Neural cell (in vitro differentiated cells): Measurements from ENCODE around the gene PFKM. TPM values are rescaled to one million over a fixed set of nuclear protein-coding genes. Genes with fewer than 3 reads are reported as not detected.

Source experiments
- H2AFZ ChIP-seq: fragments of 200-600, 300-800 bp; sonication (generic), shearing (Covaris generic); 2 replicates; pipeline ENCODE4 v1.6.0; 2014; ENCODE audit warnings: low read depth, mild to moderate bottlenecking, antibody characterized with exemption, low read length, moderate library complexity
- H3F3A ChIP-seq: fragments of 200-600 bp; shearing (Covaris generic); 2 replicates; pipeline ENCODE4 v1.6.1; 2016; ENCODE audit warnings: mild to moderate bottlenecking, moderate library complexity, mixed read lengths, antibody characterized with exemption, low read length; ENCODE audit not compliant: insufficient read depth, poor library complexity, severe bottlenecking
- H3K27ac ChIP-seq: fragments of 200-600, 300-800 bp; sonication (generic), shearing (Covaris generic); 2 replicates; pipeline ENCODE4 v1.5.1; 2014; ENCODE audit warnings: mild to moderate bottlenecking, low read length, moderate library complexity
- H3K27me3 ChIP-seq: fragments of 300-800, 200-600 bp; sonication (generic), shearing (Covaris generic); 2 replicates; pipeline ENCODE4 v1.6.0; 2014; ENCODE audit warnings: mild to moderate bottlenecking, low read depth, low read length, moderate library complexity; ENCODE audit not compliant: insufficient read depth
- H3K36me3 ChIP-seq: fragments of 300-800, 200-600 bp; sonication (generic), shearing (Covaris generic); 2 replicates; pipeline ENCODE4 v1.5.1; 2014; ENCODE audit warnings: mild to moderate bottlenecking, antibody characterized with exemption, low read length, moderate library complexity; ENCODE audit not compliant: insufficient read depth
- H3K4me2 ChIP-seq: fragments of 300-800, 200-600 bp; sonication (generic), shearing (Covaris generic); 2 replicates; pipeline ENCODE4 v1.6.0; 2014; ENCODE audit warnings: mild to moderate bottlenecking, low read length
- H3K4me3 ChIP-seq: fragments of 300-800, 200-600 bp; sonication (generic), shearing (Covaris generic); 2 replicates; pipeline ENCODE4 v1.5.1; 2014; ENCODE audit warnings: mild to moderate bottlenecking, low read length, moderate library complexity
- H3K79me2 ChIP-seq: fragments of 200-600 bp; shearing (Covaris generic); replicated peaks from 2 replicates; pipeline ENCODE4 v1.6.0; 2014; ENCODE audit warnings: mild to moderate bottlenecking, low read length, moderate library complexity; ENCODE audit not compliant: insufficient read depth
- H3K9ac ChIP-seq: fragments of 300-800, 200-600 bp; sonication (generic), shearing (Covaris generic); 2 replicates; pipeline ENCODE4 v1.6.1; 2016; ENCODE audit warnings: mild to moderate bottlenecking, low read length, mixed read lengths
- H3K9me2 ChIP-seq: fragments of 200-600 bp; shearing (Covaris generic); 2 replicates; pipeline ENCODE4 v1.6.1; 2016; ENCODE audit warnings: mild to moderate bottlenecking, low read length, mixed read lengths; ENCODE audit not compliant: insufficient read depth
- H3K9me3 ChIP-seq: fragments of 200-600, 300-800 bp; sonication (generic), shearing (Covaris generic); 2 replicates; pipeline ENCODE4 v1.6.1; 2016; ENCODE audit warnings: mild to moderate bottlenecking, mixed run types, low read length, moderate library complexity, mixed read lengths
- H4K20me1 ChIP-seq: fragments of 200-600 bp; shearing (Covaris generic); 2 replicates; pipeline ENCODE4 v1.6.1; 2016; ENCODE audit warnings: mild to moderate bottlenecking, mixed run types; ENCODE audit not compliant: insufficient read depth
- EP300 ChIP-seq: fragments of 450-650 bp; conservative IDR thresholded peaks from 2 replicates; pipeline ENCODE4 v1.6.1; 2014; ENCODE audit warnings: antibody characterized with exemption, mild to moderate bottlenecking, moderate library complexity; ENCODE audit not compliant: poor library complexity, severe bottlenecking
- EZH2 ChIP-seq: fragments of 200-600, 300-800 bp; shearing (Covaris generic), sonication (generic); IDR thresholded peaks from 2 replicates; pipeline ENCODE4 v1.6.1; 2014; ENCODE audit warnings: antibody characterized with exemption, low read length, borderline replicate concordance, mild to moderate bottlenecking; ENCODE audit not compliant: insufficient read depth, poor library complexity, severe bottlenecking
- MXI1 ChIP-seq: fragments of 450-650 bp; conservative IDR thresholded peaks from 2 replicates; pipeline ENCODE4 v1.6.1; 2014; ENCODE audit warnings: antibody characterized with exemption, mild to moderate bottlenecking; ENCODE audit not compliant: poor library complexity, severe bottlenecking
- POLR2AphosphoS5 ChIP-seq: IDR thresholded peaks from 2 replicates; pipeline ENCODE4 v1.6.1; 2012
- RAD21 ChIP-seq: fragments of 450-650 bp; conservative IDR thresholded peaks from 2 replicates; pipeline ENCODE4 v1.6.1; 2014; ENCODE audit warnings: antibody characterized with exemption, mild to moderate bottlenecking, moderate library complexity
- SMC3 ChIP-seq: fragments of 450-650 bp; conservative IDR thresholded peaks from 2 replicates; pipeline ENCODE4 v1.6.1; 2014; ENCODE audit warnings: antibody characterized with exemption, mild to moderate bottlenecking, moderate library complexity; ENCODE audit not compliant: poor library complexity
- TAF1 ChIP-seq: IDR thresholded peaks from 2 replicates; pipeline ENCODE4 v1.6.1; 2012; ENCODE audit warnings: low read depth
- polyA plus RNA-seq: library from polyadenylated mRNA; depleted of rRNA; stranded (reverse); fragments of >200 nt; gene quantifications from 2 replicates; pipeline ENCODE4 v1.2.3, GENCODE V29; 2014
- TF ChIP-seq, protein P1 (sequence below): fragments of 450-650 bp; IDR thresholded peaks from 2 replicates; pipeline ENCODE4 v1.5.1; 2014; ENCODE audit warnings: antibody characterized with exemption, mild to moderate bottlenecking, moderate library complexity; ENCODE audit not compliant: poor library complexity, severe bottlenecking
- TF ChIP-seq, protein P2 (sequence below): IDR thresholded peaks from 2 replicates; pipeline ENCODE4 v1.6.1; 2012; ENCODE audit warnings: borderline replicate concordance

The PFKM gene
- polyA plus RNA-seq, 1 donor from 2014 or later = 122 TPM

DNA sequence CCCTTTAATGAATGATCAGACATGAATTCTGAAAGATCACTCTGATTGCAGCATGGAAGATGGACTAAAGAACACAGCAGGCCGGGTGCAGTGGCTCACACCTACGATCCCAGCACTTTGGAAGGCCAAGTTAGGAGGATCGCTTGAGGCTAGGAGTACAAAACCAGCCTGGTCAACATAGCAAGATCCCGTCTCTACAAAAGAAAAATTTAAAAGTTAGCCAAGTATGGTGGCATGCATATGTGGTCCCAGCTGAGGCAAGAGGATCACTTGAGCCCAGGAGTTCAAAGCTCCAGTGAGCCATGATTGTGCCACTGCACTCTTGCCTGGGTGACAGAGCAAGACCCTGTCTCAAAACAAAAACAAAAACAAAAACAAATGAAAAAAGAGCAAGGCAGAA, 48.4 kb upstream of the PFKM start:
- H3K79me2 ChIP-seq = no peaks in the 10 kb centered on the region
- H2AFZ ChIP-seq = no peak overlapping the region
- no peak overlapping the region for H3K4me2 ChIP-seq
- no peaks in the 10 kb centered on the region for H3K9me2 ChIP-seq
- no peaks in the 10 kb centered on the region for H4K20me1 ChIP-seq
- H3K27ac ChIP-seq = no peak overlapping the region
- no peak overlapping the region for H3K9ac ChIP-seq
- TF ChIP-seq TAF1 = no peak
- TF ChIP-seq RAD21 = no peak
- no peak for TF ChIP-seq SMC3
- no peak for TF ChIP-seq POLR2AphosphoS5
- no peak for TF ChIP-seq MXI1
- H3K4me3 ChIP-seq = no peak overlapping the region
- peaks cover 3% of the 10 kb centered on the region for H3K36me3 ChIP-seq
- no peaks in the 10 kb centered on the region for H3K27me3 ChIP-seq
- no peaks in the 10 kb centered on the region for H3K9me3 ChIP-seq
- no peaks in the 10 kb centered on the region for H3F3A ChIP-seq

DNA sequence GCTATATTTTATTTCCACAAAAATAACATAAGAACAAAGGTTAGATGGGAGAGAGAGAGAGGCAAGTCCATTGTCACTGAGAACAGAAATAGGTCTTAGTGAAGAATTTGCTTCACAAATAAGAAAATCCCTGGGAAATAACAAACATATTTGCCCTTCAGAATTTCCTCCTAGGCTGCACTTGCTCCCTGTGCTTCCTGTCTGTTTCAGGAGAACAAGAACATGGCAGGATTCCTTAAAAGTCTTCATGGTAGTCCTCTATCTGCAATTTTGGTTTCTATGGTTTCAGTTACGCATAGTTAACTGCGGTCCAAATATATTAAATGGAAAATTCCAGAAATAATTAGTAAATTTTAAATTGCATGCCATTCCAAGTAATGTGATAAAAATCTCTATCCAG, 47.4 kb upstream of the PFKM start:
- Histone ChIP-seq H3K27ac (no peak overlapping the region), H3K79me2 (no peaks in the 10 kb centered on the region), H3K9me3 (no peaks in the 10 kb centered on the region), H3K36me3 (peaks cover 3% of the 10 kb centered on the region), H3K4me3 (no peak overlapping the region), H2AFZ (no peak overlapping the region), H3F3A (no peaks in the 10 kb centered on the region), H3K9ac (no peak overlapping the region), H4K20me1 (no peaks in the 10 kb centered on the region), H3K27me3 (no peaks in the 10 kb centered on the region), H3K9me2 (no peaks in the 10 kb centered on the region), H3K4me2 (no peak overlapping the region)
- TF ChIP-seq, protein P1, sequence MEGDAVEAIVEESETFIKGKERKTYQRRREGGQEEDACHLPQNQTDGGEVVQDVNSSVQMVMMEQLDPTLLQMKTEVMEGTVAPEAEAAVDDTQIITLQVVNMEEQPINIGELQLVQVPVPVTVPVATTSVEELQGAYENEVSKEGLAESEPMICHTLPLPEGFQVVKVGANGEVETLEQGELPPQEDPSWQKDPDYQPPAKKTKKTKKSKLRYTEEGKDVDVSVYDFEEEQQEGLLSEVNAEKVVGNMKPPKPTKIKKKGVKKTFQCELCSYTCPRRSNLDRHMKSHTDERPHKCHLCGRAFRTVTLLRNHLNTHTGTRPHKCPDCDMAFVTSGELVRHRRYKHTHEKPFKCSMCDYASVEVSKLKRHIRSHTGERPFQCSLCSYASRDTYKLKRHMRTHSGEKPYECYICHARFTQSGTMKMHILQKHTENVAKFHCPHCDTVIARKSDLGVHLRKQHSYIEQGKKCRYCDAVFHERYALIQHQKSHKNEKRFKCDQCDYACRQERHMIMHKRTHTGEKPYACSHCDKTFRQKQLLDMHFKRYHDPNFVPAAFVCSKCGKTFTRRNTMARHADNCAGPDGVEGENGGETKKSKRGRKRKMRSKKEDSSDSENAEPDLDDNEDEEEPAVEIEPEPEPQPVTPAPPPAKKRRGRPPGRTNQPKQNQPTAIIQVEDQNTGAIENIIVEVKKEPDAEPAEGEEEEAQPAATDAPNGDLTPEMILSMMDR = no peak
- TF ChIP-seq TAF1 (no peak), RAD21 (no peak), MXI1 (no peak), SMC3 (no peak), EP300 (no peak), EZH2 (no peak), POLR2AphosphoS5 (no peak)
- TF ChIP-seq, protein P2, sequence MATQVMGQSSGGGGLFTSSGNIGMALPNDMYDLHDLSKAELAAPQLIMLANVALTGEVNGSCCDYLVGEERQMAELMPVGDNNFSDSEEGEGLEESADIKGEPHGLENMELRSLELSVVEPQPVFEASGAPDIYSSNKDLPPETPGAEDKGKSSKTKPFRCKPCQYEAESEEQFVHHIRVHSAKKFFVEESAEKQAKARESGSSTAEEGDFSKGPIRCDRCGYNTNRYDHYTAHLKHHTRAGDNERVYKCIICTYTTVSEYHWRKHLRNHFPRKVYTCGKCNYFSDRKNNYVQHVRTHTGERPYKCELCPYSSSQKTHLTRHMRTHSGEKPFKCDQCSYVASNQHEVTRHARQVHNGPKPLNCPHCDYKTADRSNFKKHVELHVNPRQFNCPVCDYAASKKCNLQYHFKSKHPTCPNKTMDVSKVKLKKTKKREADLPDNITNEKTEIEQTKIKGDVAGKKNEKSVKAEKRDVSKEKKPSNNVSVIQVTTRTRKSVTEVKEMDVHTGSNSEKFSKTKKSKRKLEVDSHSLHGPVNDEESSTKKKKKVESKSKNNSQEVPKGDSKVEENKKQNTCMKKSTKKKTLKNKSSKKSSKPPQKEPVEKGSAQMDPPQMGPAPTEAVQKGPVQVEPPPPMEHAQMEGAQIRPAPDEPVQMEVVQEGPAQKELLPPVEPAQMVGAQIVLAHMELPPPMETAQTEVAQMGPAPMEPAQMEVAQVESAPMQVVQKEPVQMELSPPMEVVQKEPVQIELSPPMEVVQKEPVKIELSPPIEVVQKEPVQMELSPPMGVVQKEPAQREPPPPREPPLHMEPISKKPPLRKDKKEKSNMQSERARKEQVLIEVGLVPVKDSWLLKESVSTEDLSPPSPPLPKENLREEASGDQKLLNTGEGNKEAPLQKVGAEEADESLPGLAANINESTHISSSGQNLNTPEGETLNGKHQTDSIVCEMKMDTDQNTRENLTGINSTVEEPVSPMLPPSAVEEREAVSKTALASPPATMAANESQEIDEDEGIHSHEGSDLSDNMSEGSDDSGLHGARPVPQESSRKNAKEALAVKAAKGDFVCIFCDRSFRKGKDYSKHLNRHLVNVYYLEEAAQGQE = no peak
